Muscle layer of duodenum (tissue), 2 donors: ENCODE results near the gene PHF2.
"Not testable (repeated sequence)": the region's sequence is repeated elsewhere in the genome, so short reads cannot be mapped to it uniquely, and the experiment has no call there.

Experiments
- H3K27ac ChIP-seq: one replicate; pipeline ENCODE4 v1.7.0; 2013; ENCODE audit warnings: mild to moderate bottlenecking, low read length
- H3K27me3 ChIP-seq: one replicate; pipeline ENCODE4 v1.7.0; 2013; ENCODE audit warnings: low read depth, mild to moderate bottlenecking, control low read depth, low read length
- H3K36me3 ChIP-seq, 2 donors: one replicate each; pipeline ENCODE4 v1.7.0; 2013; ENCODE audit warnings: low read length in 2 of 2, control low read depth in 1 of 2, mild to moderate bottlenecking in 1 of 2; ENCODE audit not compliant: insufficient read depth in 2 of 2, control insufficient read depth in 1 of 2
- H3K4me1 ChIP-seq, 2 donors: one replicate each; pipeline ENCODE4 v1.7.0; 2013; ENCODE audit warnings: low read length in 2 of 2, mild to moderate bottlenecking in 2 of 2, control low read depth in 1 of 2, moderate library complexity in 1 of 2; ENCODE audit not compliant: insufficient read depth in 2 of 2, control insufficient read depth in 1 of 2
- H3K4me3 ChIP-seq, 2 donors: one replicate each; pipeline ENCODE4 v1.7.0; 2013; ENCODE audit warnings: low read length in 2 of 2, low read depth in 1 of 2, mild to moderate bottlenecking in 1 of 2
- H3K9me3 ChIP-seq, 2 donors: one replicate each; pipeline ENCODE4 v1.7.0; 2013; ENCODE audit warnings: low read length in 2 of 2, control low read depth in 1 of 2, mild to moderate bottlenecking in 1 of 2; ENCODE audit not compliant: control insufficient read depth in 1 of 2
- donor health status: healthy.

The PHF2 gene

DNA sequence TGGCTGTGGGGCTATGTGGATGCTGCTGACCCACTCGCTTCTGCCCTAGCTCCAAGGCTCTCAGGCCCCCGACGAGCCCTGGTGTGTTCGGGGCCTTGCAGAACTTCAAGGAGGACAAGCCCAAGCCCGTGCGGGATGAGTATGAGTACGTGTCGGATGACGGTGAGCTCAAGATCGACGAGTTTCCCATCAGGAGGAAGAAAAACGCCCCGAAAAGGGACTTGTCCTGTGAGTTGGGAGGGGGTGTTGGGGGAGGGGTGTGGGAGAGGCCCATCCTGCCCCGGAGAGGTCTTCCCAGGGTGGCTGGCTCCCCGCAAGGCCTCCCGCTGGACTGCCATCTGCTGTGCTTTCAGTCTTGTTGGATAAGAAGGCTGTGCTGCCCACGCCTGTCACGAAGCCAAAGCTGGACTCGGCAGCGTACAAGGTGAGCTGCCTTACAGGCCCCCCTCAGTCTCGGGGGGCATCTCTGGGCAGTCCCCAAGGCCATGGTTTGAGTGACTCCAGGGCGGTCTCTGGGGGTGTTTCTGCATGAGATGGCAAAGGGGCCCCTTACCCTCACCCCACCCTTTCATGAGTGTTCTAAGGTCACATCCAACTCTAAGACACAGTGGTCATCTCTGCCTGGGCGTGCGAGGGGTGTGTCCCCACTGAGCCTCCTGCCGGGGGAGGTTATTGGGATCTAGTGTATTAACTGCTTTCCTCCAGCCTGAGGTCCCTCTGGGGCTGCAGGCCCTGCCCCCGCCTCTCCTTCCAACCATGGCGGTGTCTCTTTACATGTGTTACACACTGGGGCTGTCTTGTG, 89.5 kb downstream of the PHF2 start:
- H3K27me3 ChIP-seq, result no peaks in the 10 kb centered on the region
- no peaks in the 10 kb centered on the region for H3K4me1 ChIP-seq
- no peaks in the 10 kb centered on the region for H3K9me3 ChIP-seq
- H3K27ac ChIP-seq, result no peak overlapping the region
- H3K4me3 ChIP-seq, result no peak overlapping the region
- peaks cover 13 to 34% of the 10 kb centered on the region in 2 donors for H3K36me3 ChIP-seq

DNA sequence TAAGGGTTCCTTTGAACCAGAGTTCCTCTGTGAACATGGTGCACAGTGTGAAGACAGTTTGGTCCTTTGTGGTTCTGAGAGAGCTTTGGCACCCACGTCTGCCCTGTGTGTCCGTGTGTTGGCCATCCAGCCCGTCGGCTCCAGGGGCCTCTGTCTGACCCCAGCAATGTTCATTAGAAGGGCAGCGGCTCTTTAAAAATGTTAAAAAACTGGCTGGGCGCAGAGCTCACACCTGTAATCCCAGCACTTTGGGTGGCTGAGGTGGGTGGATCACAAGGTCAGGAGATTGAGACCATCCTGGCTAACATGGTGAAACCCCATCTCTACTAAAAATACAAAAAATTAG, 90.0 kb downstream of the PHF2 start:
- H3K4me1 ChIP-seq, H3K9me3 ChIP-seq, H3K27ac ChIP-seq, H3K4me3 ChIP-seq, H3K27me3 ChIP-seq: not testable (repeated sequence)
- peaks cover 13 to 31% of the 10 kb centered on the region in 2 donors for H3K36me3 ChIP-seq

DNA sequence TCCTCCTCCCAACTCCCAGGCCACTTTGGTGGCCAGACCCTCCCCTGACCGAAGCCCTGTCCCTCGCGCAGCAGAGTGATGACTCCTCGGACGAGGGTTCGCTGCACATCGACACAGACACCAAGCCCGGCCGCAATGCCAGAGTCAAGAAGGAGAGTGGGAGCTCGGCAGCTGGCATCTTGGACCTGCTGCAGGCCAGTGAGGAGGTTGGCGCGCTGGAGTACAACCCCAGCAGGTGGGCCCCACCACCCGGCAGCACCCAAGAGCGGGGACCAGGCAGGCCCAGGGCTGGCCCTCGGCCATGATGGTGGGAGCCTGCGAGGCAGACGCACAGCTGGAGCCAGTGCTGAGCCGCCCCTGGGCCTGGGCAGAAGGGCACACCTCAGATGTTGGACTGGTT, 90.6 kb downstream of the PHF2 start:
- Histone ChIP-seq H3K36me3 (peaks cover 13 to 31% of the 10 kb centered on the region in 2 donors), H3K9me3 (no peaks in the 10 kb centered on the region), H3K27ac (no peak overlapping the region), H3K27me3 (no peaks in the 10 kb centered on the region), H3K4me1 (no peaks in the 10 kb centered on the region), H3K4me3 (no peak overlapping the region)

DNA sequence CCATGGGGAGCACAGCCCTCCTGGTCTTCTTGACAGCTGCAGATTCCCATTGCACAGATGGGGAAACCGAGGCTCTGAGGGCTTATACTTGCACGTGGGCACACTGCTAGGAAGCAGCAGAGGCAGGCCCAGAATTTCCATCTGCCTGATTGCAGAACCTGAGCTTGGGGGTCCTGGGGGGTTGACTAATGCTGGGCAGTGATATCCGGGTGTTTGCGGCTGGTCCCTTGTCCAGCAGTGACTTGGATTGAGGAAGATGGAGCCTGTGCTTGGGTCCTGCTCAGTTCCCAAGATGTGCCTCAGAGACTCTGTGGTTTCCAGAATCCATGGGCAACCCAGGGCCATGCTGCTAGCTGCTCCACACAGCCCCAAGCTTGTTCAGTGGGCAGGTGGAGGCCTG, 91.2 kb downstream of the PHF2 start:
- Histone ChIP-seq H3K4me3 (no peak overlapping the region), H3K27ac (no peak overlapping the region), H3K4me1 (no peaks in the 10 kb centered on the region), H3K36me3 (peaks cover 11 to 28% of the 10 kb centered on the region in 2 donors), H3K9me3 (no peaks in the 10 kb centered on the region), H3K27me3 (no peaks in the 10 kb centered on the region)

DNA sequence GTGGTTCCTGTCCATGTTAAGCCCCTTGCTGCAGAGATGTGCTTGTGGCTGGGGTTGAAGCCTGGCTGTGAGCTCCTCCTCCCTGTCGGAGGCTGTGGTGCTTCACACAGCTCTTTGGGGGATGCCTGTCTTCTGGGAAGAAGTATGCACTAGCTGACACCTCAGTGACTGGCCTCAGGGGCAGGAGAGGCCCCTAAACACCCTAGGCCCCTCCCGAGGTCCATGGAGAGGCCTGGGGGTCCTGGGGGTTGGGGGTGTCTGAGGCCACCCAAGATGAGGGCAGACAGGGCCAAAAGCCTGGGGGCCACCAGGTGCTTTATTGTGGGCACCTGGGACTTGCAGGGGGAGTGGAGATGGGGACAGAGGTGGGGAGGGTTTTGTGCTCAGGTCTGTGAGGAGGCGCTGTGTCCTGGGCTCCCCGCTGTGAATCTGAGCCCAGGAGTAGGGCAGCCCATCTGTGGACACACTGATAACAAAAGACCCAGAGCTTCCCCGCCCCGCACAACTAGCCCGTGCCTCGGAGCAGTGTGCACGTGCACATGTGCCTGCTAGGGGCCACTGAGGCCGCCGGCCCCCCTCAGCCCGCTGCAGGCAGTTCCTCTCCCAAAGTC, 92.0 kb downstream of the PHF2 start:
- Histone ChIP-seq H3K27me3 (no peaks in the 10 kb centered on the region), H3K9me3 (no peaks in the 10 kb centered on the region), H3K4me3 (no peak overlapping the region), H3K4me1 (no peaks in the 10 kb centered on the region), H3K27ac (no peak overlapping the region), H3K36me3 (peaks cover 5 to 26% of the 10 kb centered on the region in 2 donors)

DNA sequence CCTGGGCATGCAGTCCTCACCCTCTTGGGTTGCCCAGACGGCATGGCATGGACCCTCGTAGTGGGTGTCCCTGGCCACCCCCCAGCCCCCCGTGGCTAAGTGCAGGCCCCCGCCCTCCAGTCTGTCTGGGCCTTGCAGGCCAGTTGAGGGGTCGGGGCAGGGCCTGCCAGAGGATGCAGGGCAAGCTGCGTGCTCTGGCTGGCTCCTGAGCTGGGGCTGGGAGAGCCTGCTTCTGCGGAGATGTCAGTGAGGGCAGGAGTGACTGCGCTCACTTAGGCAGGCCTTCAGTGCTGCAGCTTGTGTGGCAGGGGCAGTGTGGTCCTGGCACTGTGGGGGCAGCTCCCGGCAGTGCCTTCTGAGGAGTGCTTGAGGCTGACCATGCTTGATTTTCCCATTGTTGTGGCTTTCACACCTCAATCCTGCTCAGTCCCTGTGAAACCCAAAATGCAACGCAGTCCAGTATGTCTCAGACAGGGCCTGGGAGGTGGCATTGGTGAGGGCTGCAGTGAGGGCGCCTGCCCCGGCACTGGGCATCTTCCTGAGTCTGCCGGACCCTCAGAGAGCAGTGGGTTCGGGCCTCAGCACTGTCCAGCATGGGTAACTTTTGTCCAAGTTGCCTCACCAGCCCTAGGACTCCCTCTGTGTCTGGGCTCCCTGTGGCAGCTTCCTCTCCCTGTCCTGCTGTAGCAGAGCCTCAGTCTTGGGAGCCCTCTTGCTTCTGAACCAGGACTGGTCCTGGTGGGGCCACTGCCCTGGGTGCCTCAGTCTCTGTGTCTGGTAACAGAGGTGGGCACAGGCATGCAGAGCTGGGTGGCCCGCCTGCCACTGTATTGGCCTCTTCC, 93.0 kb downstream of the PHF2 start:
- peaks cover 0 to 29% of the 10 kb centered on the region in 2 donors for H3K36me3 ChIP-seq
- H3K27ac ChIP-seq, result no peak overlapping the region
- H3K9me3 ChIP-seq, result no peaks in the 10 kb centered on the region
- no peaks in the 10 kb centered on the region for H3K4me1 ChIP-seq
- no peak overlapping the region for H3K4me3 ChIP-seq
- no peaks in the 10 kb centered on the region for H3K27me3 ChIP-seq

DNA sequence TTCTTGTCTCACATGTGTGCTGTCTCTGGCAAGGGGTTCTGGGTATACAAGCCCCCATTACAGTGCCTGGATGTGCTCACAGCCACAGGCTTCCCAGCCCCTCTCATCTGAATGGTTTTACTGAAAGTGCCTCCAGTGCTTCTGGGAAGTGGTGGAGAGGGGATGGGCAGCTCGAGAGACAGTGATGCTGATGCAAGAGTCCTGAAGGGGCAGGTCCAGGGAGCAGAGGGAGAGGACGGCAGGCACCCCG, 93.5 kb downstream of the PHF2 start:
- Histone ChIP-seq H3K36me3 (peaks cover 0 to 35% of the 10 kb centered on the region in 2 donors), H3K4me1 (no peaks in the 10 kb centered on the region), H3K27me3 (no peaks in the 10 kb centered on the region), H3K9me3 (no peaks in the 10 kb centered on the region), H3K4me3 (no peak overlapping the region), H3K27ac (no peak overlapping the region)

DNA sequence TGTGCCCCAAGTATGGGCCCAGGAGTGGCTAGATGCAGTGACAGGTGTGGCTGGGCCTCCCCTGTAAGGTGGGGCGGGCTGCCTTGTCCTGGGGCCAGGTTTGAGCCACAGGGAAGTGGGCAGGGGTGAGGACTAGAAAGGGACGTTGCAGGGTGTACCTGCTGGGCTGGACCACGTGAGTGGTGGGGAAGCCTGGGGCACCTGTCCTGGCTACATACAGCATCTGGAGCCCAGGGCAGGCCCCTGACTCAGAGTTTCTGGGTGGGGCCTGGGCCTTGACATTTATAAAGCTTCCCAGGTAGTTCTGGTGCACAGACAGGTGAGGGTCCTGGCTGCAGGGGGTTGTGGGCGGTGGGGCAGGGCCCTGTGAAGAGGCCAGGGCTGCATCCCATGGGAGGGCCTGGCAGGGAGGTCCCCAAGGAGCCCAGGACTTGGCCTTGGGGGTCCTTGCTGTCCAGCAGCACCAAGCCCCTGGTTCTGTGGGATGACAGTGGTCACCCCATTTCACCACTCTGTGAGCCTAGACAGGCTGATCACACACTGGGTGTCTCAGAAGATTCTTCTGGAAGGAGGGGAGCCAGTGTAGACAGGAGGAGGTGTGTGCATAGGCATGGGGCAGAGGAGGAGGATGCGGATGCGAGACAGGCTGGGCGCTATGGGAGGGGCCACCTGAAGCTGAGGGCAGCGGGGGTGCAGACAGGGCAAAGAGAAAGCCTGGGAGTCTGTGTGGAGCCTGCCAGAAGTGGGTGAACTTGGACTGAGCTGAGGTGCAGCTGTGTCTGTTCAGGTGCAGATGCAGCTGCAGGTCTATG, 94.0 kb downstream of the PHF2 start:
- no peak overlapping the region for H3K4me3 ChIP-seq
- no peaks in the 10 kb centered on the region for H3K9me3 ChIP-seq
- H3K27me3 ChIP-seq, result no peaks in the 10 kb centered on the region
- no peaks in the 10 kb centered on the region for H3K4me1 ChIP-seq
- peaks cover 0 to 35% of the 10 kb centered on the region in 2 donors for H3K36me3 ChIP-seq
- no peak overlapping the region for H3K27ac ChIP-seq

DNA sequence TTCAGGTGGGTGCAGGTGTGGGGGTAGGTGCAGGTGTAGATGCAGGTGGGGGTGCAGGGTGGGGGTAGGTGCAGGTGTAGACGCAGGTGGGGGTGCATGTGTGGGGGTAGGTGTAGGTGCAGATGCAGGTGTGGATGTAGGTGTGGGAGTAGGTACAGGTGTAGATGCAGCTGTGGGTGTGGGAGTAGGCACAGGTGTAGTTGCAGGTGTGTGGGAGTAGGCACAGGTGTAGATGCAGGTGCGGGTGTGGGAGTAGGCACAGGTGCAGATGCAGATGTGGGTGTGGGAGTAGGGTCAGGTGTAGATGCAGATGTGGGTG, 94.6 kb downstream of the PHF2 start:
- peaks cover 2 to 35% of the 10 kb centered on the region in 2 donors for H3K36me3 ChIP-seq
- no peaks in the 10 kb centered on the region for H3K27me3 ChIP-seq
- H3K4me1 ChIP-seq, result no peaks in the 10 kb centered on the region
- H3K27ac ChIP-seq, result no peak overlapping the region
- H3K4me3 ChIP-seq, result no peak overlapping the region
- no peaks in the 10 kb centered on the region for H3K9me3 ChIP-seq

DNA sequence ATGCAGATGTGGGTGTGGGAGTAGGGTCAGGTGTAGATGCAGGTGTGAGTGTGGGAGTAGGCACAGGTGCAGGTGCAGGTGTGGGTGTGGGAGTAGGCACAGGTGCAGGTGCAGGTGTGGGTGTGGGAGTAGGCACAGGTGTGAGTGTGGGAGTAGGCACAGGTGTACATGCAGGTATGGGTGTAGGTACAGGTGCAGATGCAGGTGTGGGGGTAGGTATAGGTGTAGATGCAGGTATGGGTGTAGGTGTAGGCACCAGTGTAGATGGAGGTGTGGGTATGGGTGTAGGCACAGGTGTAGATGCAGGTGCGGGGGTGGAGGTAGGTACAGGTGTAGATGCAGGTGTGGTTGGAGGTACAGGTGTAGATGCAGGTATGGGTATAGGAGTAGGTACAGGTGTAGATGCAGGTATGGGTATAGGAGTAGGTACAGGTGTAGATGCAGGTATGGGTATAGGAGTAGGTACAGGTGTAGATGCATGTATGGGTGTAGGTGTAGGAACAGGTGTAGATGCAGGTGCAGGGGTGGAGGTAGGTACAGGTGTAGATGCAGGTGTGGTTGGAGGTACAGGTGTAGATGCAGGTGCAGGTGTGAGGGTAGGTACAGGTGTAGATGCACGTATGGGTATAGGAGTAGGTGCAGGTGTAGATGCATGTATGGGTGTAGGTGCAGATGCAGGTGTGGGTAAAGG, 96.1 kb downstream of the PHF2 start:
- not testable (repeated sequence) for H3K4me3 ChIP-seq, H3K27ac ChIP-seq, H3K4me1 ChIP-seq, H3K27me3 ChIP-seq, H3K9me3 ChIP-seq
- peaks cover 5 to 46% of the 10 kb centered on the region in 2 donors for H3K36me3 ChIP-seq
